NOMO-1 (cell line): ENCODE measurements around the gene DROSHA.
"Not testable (repeated sequence)": the region's sequence is repeated elsewhere in the genome, so short reads cannot be mapped to it uniquely, and the experiment has no call there.

Experiments
- DNase-seq, 2 experiments: peaks; one replicate each; lab custom pipeline; 2025; ENCODE audit not compliant: unreplicated experiment in 2 of 2; lab: John Stamatoyannopoulos, UW

Gene DROSHA

GRCh38 chr5:31421806-31422586, 109.9 kb downstream of the DROSHA start:
- DNase-seq, result no peak

- DNase-seq, result no peak
Measured at GRCh38 chr5:31417512-31417911, 114.4 kb downstream of the DROSHA start.

- DNase-seq, result no peak
Measured at GRCh38 chr5:31416547-31416946, 115.3 kb downstream of the DROSHA start.

- no peak for DNase-seq
Measured at GRCh38 chr5:31415960-31416359, 115.9 kb downstream of the DROSHA start.

GRCh38 chr5:31415009-31415923, 116.6 kb downstream of the DROSHA start:
- no peak for DNase-seq

- DNase-seq, result no peak
Measured at GRCh38 chr5:31413030-31413812, 118.7 kb downstream of the DROSHA start.

- DNase-seq, result no peak
Measured at GRCh38 chr5:31412324-31412723, 119.6 kb downstream of the DROSHA start.

- DNase-seq, result no peak
Measured at GRCh38 chr5:31410089-31410488, 121.8 kb downstream of the DROSHA start.

GRCh38 chr5:31408814-31409213, 123.1 kb downstream of the DROSHA start:
- no peak for DNase-seq

- DNase-seq, result no peak
Measured at GRCh38 chr5:31407921-31408693, 123.8 kb downstream of the DROSHA start.

GRCh38 chr5:31404325-31404724, 127.6 kb downstream of the DROSHA start:
- no peak for DNase-seq

- DNase-seq, result no peak
Measured at GRCh38 chr5:31401691-31402090, 130.2 kb downstream of the DROSHA start.

- DNase-seq, result no peak
Measured at GRCh38 chr5:31397926-31398557, 133.9 kb downstream of the DROSHA start.

- no peak for DNase-seq
Measured at GRCh38 chr5:31396611-31397295, 135.1 kb downstream of the DROSHA start.

GRCh38 chr5:31395450-31396045, 136.3 kb downstream of the DROSHA start:
- DNase-seq, result not testable (repeated sequence)

GRCh38 chr5:31393126-31393525, 138.8 kb downstream of the DROSHA start:
- no peak for DNase-seq

GRCh38 chr5:31392061-31392460, 139.8 kb downstream of the DROSHA start:
- DNase-seq, result no peak

- DNase-seq, result no peak
Measured at GRCh38 chr5:31390256-31390655, 141.6 kb downstream of the DROSHA start.
